NCI-H2196 treated with DMSO at 0.1 percent for 48 hours (cell line): ENCODE results near the gene GRB10.

ENCODE experiments used
- DNase-seq: peaks from one replicate; lab custom pipeline; 2025; ENCODE audit not compliant: unreplicated experiment; lab: John Stamatoyannopoulos, UW

The GRB10 gene

GRCh38 chr7:50658696-50659095 is 124.0 kb downstream of the GRB10 start:
- DNase-seq, result no peak

- DNase-seq, result no peak
Observed at GRCh38 chr7:50657912-50658311, 124.8 kb downstream of the GRB10 start.

DNA sequence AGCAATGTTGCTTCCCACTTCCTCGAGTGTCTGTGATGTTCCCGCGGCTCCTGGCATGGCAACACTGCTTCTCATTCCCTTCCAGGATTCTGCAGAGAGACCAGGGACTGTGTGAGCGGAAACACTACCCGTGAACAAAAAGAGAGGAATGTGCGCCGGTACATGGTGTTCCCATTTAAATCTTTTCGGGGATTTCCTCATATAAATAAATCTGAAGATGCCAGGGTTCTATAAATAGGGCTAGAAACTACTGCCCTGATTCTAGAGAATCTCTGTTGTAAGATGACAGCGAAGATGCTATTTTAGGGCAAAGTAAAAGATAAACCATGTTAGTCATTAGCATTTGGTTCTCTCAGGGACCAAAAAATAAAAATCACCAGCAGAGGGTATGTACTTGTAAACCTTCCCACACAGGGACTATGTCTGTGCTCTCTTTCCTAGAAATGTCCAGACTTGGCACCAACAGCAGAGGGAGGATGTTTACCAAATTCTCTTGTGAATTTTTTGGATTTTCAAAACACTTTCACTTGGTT is 125.3 kb downstream of the GRB10 start:
- DNase-seq, result no peak

GRCh38 chr7:50656141-50656895 is 126.4 kb downstream of the GRB10 start:
- no peak for DNase-seq

GRCh38 chr7:50655490-50655889 is 127.2 kb downstream of the GRB10 start:
- no peak for DNase-seq

DNA sequence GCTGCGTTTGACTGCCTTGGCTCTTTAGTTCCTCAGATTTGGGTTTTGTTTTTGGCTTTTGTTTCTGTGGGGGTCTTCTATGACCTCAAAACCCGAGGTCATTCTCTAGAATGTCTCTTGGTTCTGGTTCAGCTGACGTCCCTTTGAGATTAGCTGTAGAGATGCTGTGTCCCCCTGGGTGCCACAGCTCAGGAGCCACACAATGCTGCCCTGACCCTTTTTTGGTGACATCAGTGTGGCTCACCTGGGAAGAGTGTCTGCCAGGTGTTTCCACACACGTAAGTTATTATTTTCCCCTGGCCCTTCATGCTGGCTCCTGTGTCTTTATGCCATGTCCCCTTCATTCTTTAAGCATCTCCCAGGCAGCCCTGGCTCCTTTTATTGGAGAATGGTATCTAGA is 127.7 kb downstream of the GRB10 start:
- no peak for DNase-seq

- DNase-seq, result no peak
Observed at GRCh38 chr7:50653981-50654425, 128.7 kb downstream of the GRB10 start.

DNA sequence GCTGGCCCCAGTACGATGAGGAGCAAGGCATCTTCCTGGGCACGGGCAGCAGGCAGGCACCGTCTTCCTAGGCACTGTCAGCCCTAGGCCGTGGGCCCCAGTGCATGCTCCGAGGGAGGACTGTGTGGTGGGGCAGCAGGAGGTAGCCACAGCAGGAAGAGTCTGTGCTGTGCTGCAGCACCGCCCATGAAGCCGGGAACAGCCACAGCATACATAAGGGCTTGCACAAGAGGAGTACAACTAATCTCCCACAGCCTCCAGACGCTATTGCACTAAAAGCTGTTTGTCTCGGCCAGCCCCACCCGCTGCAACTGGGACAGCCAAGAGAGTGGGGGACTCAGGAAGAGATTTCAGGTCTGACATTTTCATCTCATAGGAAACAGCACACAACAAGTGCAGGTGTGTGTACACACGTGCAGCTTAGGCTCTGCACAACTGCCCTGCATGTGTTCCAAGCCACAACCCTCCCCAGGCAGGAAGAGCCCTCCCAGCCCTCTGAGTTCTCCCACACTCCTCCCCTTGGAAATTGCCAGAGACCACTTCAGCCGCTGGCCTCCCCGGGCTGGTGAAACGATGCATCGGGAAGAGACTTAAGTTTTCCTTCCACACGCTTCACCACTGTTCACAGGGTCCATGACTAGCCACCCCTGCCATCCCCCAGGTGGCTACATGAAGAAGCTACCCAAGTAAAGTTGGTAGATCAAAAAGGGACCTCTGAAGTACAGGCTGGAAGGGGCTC is 129.4 kb downstream of the GRB10 start:
- DNase-seq, result no peak

DNA sequence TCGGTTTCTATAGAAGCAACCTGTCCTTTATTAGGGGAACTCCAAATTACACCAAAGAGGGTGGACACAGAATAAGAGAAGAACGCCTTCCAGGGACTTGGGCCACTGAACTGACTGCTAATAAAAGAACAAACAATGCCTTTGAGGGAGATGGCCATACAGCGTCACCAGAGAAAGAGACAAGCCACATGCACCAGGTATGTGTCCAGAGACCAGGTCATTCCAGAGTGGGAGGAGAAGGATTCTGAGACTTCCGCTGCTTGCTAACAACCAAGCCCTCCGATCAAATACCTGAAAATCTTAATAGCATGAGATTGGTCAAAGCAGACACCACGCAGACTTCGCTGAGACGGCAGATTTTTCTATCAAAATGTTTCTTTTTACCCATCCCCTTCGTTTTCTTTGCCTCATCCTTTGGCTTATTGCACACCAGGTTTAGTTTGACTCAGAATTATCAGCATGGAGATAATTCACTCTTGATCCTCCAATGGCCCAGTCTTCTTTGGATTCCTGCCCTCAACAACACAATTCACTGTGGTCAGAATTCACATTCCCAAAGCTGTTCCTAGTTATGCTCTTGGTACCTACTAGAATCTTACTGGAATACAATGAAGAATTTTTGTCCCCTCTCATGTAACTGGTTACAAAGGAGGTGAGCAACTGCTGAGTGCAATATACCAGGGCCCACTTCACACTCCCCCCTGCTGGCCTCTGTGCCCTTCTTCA is 130.1 kb downstream of the GRB10 start:
- no peak for DNase-seq

- no peak for DNase-seq
Observed at GRCh38 chr7:50651271-50651989, 131.3 kb downstream of the GRB10 start.

GRCh38 chr7:50650057-50650664 is 132.5 kb downstream of the GRB10 start:
- DNase-seq, result no peak

DNA sequence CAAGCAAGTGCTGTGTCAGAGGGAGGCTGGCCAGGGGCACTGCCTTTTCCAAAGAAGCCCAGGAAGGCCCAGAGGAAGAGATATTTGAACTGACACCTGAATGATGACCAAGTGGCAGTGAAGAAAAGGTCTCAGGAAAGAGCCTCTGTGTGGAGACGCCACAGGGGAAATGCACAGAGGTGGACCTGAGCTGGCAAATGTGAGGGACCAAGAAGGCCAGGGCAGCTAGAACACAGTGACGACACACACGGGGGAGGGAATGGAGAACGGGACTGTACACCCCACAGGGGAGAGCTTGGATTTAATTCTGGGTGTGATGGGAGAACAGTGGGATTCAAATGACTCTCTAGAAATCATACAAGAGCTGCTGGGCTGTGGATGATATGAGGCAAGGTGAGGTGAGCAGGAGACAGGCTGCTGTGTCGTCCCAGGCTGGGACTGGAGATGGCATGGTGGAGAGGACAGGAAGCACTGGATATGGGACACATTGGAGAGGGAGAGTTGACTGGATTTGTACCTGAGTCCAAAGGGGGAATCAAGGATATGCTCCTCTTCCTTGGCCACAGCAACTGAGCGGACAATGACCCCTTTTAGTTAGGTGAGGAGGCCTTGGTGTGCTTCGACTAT is 133.3 kb downstream of the GRB10 start:
- no peak for DNase-seq

GRCh38 chr7:50648570-50649169 is 134.0 kb downstream of the GRB10 start:
- DNase-seq, result no peak

DNA sequence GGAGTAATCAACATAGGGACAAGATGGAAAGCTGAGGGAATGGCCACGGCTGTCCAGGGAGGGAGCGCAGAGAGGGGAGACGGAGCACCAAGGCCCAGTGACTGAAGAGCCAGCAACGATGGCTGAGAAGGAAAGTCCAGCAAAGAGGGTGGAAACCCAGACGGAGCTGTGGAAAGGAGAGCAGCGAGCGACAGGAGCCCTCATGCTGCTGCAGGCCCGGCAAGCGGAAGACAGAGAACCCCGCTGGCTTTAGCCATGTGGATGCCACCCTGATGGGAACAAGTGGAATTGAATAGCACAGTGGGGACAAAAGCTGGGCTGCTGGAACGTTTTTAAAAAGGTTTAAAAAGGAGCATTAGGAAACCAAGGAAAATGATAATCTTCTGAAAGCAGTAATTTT is 134.6 kb downstream of the GRB10 start:
- no peak for DNase-seq

DNA sequence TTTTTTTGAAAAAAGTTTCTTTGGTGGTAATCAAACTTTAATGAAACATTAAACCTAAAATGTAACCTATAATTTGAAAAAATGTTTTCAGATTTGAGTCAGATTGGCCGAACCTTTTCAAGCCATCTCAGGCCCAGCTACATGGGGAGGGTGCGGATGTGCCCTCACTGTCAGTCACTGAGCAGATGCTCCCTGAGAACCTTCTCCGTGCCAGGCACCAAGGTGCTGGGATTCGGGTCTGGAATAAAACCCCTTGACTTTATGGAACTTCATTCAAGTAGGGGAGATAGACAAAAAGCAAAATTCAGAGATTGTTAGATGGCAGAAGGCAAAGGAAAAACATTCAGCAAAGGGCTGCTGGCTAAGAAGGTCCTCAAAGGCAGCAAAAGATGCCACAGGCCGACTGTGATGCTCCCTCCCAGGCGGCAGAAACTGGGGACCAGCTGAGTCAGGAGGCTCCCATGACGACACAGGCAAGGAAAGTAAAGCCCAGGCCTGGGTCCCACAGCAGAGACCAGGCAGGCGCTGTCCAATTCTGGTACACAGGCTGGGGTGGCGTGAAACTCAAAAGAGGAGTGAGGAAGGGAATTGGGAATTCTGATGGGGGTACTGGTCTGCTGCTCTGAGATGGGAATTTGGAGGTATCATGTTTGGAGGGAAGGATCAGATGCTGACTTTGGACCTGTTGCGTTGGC is 135.3 kb downstream of the GRB10 start:
- no peak for DNase-seq

DNA sequence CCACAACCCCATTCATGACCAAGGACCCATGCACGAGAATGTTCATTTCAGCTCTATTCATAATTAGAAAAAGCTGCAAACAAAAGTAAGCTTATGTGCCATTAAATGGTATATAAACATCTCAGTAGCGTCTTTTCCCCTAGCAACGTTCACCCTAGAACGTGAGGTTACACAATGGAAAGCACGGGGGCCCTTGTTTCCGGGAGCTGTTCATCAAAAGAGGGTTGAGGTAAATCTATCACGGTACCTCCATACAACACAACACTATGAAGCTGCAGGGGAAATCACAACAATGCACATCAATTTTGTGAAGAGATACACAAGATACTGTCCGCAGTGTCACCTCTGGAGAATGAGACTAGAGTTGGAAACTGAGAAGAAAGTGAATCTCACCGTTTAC is 136.6 kb downstream of the GRB10 start:
- DNase-seq, result no peak

DNA sequence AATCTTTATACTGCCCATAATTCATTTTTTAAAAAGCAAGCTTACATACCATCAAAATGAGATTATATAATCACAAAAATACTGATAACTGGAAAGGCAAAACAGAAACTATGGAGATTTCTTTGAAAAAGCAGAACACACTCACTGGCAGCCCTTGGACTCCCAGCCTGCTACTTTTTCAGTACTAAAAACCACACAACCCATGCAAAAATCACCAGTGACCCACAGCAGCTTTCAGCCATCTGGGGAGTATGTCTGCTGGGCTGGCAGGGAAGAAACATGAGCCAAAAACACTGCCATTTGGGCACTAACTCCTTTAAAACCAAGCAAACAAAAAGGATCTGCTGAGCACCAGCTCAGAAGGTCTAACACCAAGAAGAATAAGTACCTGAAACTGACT is 137.5 kb downstream of the GRB10 start:
- DNase-seq, result no peak

DNA sequence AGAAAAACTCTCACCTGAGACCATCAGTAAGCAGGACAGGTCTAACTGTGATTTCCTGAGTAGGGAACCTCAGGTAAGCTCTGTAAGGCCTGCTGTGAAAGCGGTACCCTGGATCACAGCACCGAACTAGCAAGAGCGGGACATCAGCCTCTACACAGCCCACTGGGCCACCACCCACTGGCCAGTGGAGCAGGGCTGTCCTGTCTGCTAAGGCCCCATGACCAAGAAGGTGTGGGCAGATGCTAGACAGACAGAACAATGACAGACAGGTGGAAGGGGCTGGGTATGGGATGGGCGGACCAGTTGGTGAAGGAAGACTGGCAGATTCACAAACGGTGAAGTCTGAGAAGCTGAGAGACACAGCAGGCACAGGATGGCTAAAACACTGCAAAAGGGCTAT is 138.1 kb downstream of the GRB10 start:
- DNase-seq, result no peak

DNA sequence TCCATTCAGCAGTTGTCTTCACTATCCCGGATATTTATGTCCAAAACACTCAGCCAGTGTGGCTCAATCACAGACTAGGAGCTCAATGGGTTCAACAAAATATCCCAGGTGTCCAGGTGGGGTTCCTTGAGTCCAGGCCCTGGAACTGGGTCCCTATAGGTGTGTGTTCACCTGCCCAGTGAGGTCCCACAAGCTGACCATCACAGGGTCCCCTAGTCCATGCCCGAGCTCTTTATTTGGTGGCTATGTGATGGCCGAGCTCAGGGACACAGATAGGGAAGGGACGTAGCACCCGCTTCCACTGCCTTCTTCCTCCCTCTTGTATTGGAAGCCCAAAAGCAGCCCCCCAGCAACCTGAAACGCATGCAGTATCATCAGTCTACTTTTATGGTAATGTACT is 138.6 kb downstream of the GRB10 start:
- DNase-seq, result no peak
